Measurements from ENCODE around the gene SLC13A2.

DNA sequence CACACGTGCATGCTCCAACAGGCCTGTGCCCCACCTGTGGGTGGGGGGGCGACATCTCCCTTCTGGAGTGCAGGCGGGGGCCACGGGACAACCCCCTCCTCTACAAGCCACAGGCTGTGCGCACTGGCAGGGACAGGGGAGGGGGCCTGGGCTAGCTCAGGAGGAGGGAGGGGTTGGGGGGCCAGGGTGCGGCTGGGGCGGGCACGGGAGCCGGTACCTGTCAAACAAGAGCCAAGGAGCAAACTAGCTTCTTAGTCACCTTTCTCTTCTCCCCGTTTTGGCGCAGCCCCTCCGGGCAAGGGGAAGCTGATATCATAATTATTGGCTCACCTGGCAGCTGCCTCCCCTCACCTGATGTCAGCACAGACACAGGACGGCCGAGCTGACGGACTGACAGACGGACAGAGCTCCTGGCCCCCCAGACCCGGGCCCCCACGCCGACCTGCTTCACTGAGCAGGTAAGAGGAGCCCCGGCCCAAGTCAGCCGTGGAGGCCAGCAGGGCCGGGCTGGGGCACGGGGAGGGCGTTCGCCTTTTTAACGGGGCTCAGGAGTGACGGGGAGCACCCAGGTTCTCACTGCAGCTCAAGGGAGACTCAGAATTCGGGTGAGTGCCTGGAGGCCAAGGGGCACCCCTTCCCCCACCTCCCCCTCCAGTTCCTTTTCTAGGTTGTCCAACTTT lies 32.7 kb downstream of the SLC13A2 start, which contains the start of gene FOXN1:
- TF ChIP-seq, protein P1, sequence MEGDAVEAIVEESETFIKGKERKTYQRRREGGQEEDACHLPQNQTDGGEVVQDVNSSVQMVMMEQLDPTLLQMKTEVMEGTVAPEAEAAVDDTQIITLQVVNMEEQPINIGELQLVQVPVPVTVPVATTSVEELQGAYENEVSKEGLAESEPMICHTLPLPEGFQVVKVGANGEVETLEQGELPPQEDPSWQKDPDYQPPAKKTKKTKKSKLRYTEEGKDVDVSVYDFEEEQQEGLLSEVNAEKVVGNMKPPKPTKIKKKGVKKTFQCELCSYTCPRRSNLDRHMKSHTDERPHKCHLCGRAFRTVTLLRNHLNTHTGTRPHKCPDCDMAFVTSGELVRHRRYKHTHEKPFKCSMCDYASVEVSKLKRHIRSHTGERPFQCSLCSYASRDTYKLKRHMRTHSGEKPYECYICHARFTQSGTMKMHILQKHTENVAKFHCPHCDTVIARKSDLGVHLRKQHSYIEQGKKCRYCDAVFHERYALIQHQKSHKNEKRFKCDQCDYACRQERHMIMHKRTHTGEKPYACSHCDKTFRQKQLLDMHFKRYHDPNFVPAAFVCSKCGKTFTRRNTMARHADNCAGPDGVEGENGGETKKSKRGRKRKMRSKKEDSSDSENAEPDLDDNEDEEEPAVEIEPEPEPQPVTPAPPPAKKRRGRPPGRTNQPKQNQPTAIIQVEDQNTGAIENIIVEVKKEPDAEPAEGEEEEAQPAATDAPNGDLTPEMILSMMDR (IDR thresholded peaks at IDR 0.05), result no peak
- TF ChIP-seq EZH2 (IDR thresholded peaks at IDR 0.05), result no peak

Data from neural progenitor cell (in vitro differentiated cells).